ENCODE measurements around the gene APOD.

DNA sequence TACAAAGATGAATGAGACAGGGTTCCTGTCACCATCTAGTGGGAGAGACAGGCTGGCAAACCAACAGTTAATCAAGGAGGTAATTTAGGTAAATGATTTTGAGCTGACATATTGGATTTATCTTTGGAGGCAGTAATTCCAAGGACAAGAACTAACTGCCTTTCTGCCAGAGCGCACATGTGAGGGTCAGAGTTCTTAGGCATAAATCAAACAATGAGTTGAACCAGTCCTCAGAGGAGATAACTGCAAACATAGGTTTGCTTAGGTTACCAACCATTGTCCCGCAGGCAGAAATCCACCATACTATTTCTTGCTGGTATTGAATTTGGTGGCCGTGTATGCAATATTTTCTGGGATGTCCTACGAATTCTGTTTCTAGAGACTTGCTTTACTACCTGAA is 26.4 kb downstream of the APOD start:
- TF ChIP-seq, protein P1, sequence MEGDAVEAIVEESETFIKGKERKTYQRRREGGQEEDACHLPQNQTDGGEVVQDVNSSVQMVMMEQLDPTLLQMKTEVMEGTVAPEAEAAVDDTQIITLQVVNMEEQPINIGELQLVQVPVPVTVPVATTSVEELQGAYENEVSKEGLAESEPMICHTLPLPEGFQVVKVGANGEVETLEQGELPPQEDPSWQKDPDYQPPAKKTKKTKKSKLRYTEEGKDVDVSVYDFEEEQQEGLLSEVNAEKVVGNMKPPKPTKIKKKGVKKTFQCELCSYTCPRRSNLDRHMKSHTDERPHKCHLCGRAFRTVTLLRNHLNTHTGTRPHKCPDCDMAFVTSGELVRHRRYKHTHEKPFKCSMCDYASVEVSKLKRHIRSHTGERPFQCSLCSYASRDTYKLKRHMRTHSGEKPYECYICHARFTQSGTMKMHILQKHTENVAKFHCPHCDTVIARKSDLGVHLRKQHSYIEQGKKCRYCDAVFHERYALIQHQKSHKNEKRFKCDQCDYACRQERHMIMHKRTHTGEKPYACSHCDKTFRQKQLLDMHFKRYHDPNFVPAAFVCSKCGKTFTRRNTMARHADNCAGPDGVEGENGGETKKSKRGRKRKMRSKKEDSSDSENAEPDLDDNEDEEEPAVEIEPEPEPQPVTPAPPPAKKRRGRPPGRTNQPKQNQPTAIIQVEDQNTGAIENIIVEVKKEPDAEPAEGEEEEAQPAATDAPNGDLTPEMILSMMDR (IDR thresholded peaks at IDR 0.05), result no peak
- no peak for TF ChIP-seq POLR2A (IDR thresholded peaks at IDR 0.05)
